GM18861 (cell line): ENCODE measurements around the gene TRIM49C.
"Not testable (repeated sequence)": the region's sequence is repeated elsewhere in the genome, so short reads cannot be mapped to it uniquely, and the experiment has no call there.

Experiments used
- ATAC-seq: cut with Tn5 transposase; IDR thresholded peaks from one replicate; pipeline ENCODE4 v1.9.1; 2021; ENCODE audit not compliant: unreplicated experiment

TRIM49C gene

GRCh38 chr11:90030806-90031205, at the start of gene TRIM49C:
TSS of gene TRIM49C (plus strand) at chr11:90031106. CDS start at chr11:90035212, 4,106 bp downstream.
- ATAC-seq: not testable (repeated sequence)

- ATAC-seq: not testable (repeated sequence)
Observed at GRCh38 chr11:90024184-90024583, 6.7 kb upstream of the TRIM49C start.

- ATAC-seq: not testable (repeated sequence)
Observed at GRCh38 chr11:90051591-90052209, 20.8 kb downstream of the TRIM49C start.

GRCh38 chr11:90052311-90052710, 21.4 kb downstream of the TRIM49C start:
- ATAC-seq: not testable (repeated sequence)

GRCh38 chr11:90053545-90053944, 22.6 kb downstream of the TRIM49C start:
- ATAC-seq: not testable (repeated sequence)

GRCh38 chr11:90085650-90086049, 54.7 kb downstream of the TRIM49C start, which contains the start of gene UBTFL1:
TSS of gene UBTFL1 (plus strand) at chr11:90085950. CDS start at chr11:90085950, 0 bp downstream.
- not testable (repeated sequence) for ATAC-seq

GRCh38 chr11:90088731-90089130, 57.8 kb downstream of the TRIM49C start:
- not testable (repeated sequence) for ATAC-seq
